ENCODE data around the gene LCLAT1.

Gene LCLAT1

DNA sequence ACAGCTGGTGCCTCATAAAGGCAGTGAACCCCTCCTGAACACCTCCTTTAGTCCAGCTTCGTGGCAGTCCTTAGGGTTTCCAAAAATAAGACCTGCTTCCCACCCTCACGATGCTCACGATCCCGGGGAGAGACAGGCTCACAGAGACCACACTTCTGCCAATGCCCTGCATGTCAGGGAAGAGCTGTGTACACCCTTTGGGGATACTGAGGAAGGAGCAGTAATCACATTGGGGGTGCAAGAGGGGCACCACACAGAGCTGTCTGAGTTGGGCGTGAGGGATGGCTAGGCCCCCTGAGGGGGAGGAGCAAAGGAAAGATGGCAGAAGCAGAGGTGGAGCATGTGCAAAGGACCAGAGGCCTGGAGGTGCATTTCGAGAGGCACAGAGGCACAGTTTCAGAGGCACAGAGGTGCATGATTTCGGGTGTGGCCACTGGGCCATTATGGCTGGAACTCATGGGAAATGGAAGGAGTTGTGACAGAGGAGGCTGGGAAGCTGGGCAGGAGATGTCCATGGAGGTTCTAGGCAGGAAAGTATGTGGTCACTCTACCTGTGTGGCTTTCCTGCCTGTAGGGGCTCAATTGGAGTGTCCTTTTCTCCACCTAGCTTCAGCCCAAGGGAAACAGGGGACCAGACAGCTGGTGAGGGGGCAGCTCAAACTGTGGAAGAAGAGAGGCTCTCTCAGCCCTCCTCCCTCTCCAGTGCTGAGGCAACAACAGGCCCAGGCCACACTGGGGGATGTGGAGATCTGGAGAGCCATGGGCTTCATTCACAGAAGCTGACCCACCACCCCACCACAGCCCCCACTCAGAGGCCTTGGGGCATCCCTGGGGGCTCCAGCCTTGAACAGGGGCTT lies 244.3 kb downstream of the LCLAT1 start:
- Mint-ChIP-seq H3K36me3 (no peaks in the 10 kb centered on the region), H3K27me3 (no peaks in the 10 kb centered on the region)
- no peak for ATAC-seq

GRCh38 chr2:30691948-30692828 lies 245.1 kb downstream of the LCLAT1 start:
- Mint-ChIP-seq H3K36me3 (no peaks in the 10 kb centered on the region), H3K4me1 (no peaks in the 10 kb centered on the region), H3K4me3 (no peak overlapping the region), H3K9me3 (no peaks in the 10 kb centered on the region), H3K27ac (peak overlapping the region; percentile 44), H3K27me3 (no peaks in the 10 kb centered on the region)
- ATAC-seq: no peak

More for the DNA sequence above, 244.3 kb downstream of the LCLAT1 start:
- no peak overlapping the region for H3K4me3 Mint-ChIP-seq
- H3K9me3 Mint-ChIP-seq: no peaks in the 10 kb centered on the region
- no peak overlapping the region for H3K27ac Mint-ChIP-seq
- H3K4me1 Mint-ChIP-seq: no peaks in the 10 kb centered on the region

DNA sequence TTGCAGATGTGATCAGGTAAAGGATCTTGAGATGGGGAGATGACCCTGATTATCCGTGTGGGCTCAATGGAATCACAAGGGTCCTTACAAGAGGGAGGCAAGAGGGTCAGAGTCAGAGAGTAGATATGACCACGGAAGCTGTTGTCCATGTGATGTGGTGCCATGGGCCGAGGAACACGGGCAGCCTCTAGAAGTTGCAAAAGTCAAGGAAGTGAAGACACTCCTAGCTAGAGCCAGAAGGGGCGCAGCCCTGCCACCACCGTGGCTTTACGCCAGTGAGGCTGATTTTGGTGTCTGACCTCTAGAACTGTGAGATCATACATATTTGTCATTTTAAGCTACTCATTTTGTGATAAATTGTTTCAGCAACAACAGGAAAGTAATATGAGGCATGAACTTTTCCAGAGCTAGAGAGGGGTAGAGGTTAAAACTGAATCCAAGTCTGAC lies 245.8 kb downstream of the LCLAT1 start:
- no peak for ATAC-seq
- Mint-ChIP-seq H3K9me3 (peaks cover 4% of the 10 kb centered on the region), H3K27me3 (no peaks in the 10 kb centered on the region), H3K4me3 (no peak overlapping the region), H3K4me1 (no peaks in the 10 kb centered on the region), H3K27ac (no peak overlapping the region), H3K36me3 (no peaks in the 10 kb centered on the region)

All from stimulated activated memory B cell treated with anti-CD40 and anti-IgM and Interleukin-4, amounts not matched to agents 10 μg/mL and 1 μg/mL and 100 μg/mL, for 72 hours (primary cell).